ENCODE data around the gene NRDE2.

The NRDE2 gene

DNA sequence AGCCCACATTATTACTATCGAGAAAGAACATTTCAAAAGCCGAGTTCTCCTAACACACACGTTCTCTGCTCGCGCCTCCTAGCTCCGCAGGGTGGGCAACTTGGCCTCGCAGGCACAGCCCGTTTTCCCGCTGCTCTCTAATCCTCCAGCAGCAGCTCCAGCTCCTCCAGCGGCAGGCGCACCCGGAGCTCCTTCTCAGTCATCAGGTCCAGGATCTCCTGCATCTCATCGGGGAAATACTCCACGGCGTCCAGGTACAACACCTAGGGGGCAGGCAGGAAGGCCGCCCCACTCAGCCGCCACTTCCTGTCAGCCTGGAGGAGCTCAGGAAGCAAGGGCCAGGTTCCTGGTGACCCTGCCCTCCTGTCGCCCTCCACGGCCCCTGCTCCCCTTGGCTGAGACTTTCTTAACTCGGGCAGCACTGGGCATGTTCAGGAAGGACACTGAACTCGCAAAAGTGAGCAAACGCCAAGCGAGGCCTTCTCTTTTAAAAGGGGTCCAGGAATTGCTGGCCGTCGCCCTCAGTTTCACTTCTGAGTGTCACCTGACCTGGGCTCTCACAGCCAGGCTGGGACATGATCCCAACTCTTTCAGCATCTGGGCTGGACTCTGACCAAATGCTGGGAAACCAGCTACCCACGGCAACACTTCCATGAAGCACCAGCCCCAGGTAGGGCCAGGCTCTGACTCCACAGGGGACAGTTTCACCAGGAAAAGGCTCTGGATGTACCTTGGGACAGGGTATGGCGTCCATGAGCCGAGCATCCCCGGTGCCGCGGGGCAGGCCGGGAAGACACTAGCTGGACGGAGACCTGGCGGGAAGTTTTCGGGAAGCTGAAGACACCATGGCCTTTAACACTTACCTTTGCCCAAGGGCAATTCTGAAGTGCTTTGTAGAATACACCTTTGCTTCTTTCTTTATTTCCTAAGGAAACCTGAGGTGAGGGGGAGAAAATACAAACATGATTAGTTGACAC, 53.3 kb downstream of the NRDE2 start:
- no peak overlapping the region for H3K4me3 ChIP-seq (ENCODE audit: low read length)
- TF ChIP-seq, protein P1, sequence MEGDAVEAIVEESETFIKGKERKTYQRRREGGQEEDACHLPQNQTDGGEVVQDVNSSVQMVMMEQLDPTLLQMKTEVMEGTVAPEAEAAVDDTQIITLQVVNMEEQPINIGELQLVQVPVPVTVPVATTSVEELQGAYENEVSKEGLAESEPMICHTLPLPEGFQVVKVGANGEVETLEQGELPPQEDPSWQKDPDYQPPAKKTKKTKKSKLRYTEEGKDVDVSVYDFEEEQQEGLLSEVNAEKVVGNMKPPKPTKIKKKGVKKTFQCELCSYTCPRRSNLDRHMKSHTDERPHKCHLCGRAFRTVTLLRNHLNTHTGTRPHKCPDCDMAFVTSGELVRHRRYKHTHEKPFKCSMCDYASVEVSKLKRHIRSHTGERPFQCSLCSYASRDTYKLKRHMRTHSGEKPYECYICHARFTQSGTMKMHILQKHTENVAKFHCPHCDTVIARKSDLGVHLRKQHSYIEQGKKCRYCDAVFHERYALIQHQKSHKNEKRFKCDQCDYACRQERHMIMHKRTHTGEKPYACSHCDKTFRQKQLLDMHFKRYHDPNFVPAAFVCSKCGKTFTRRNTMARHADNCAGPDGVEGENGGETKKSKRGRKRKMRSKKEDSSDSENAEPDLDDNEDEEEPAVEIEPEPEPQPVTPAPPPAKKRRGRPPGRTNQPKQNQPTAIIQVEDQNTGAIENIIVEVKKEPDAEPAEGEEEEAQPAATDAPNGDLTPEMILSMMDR (conservative IDR thresholded peaks at IDR 0.05; ENCODE audit: low read depth, low read length): no peak
- DNase-seq (ENCODE audit: low read depth): no peak

DNA sequence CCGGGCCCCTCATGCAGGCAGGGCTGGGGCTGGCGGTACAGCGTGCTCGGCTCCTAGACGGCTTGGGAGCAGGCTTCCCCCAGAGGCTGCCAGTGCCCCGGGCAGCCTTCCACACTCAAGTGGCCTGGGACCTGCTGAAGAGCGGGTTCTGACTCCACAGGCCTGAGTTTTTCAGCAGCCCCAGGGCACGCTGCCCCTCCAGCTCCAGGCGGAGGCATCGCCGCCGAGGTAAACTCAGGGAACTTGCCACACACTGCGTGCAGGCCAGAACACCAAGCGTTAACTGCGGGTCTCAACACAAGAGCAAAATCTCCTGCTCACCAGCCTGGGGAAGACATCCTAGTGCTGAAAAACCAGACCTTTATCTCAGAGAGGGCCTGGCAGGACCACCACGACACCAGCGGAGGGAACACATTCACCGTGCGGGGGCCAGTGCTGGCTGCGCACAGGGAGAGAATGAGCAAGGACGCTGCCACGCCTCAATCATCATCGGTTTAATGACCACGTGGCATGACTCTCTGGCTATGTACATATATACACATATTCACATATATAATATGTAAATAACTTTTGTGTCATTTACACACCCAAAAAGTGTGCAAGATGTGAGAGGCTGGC, 54.1 kb downstream of the NRDE2 start:
- DNase-seq (ENCODE audit: low read depth): no peak
- no peak overlapping the region for H3K4me3 ChIP-seq (ENCODE audit: low read length)
- TF ChIP-seq, protein P1 (conservative IDR thresholded peaks at IDR 0.05; ENCODE audit: low read depth, low read length): no peak

DNA sequence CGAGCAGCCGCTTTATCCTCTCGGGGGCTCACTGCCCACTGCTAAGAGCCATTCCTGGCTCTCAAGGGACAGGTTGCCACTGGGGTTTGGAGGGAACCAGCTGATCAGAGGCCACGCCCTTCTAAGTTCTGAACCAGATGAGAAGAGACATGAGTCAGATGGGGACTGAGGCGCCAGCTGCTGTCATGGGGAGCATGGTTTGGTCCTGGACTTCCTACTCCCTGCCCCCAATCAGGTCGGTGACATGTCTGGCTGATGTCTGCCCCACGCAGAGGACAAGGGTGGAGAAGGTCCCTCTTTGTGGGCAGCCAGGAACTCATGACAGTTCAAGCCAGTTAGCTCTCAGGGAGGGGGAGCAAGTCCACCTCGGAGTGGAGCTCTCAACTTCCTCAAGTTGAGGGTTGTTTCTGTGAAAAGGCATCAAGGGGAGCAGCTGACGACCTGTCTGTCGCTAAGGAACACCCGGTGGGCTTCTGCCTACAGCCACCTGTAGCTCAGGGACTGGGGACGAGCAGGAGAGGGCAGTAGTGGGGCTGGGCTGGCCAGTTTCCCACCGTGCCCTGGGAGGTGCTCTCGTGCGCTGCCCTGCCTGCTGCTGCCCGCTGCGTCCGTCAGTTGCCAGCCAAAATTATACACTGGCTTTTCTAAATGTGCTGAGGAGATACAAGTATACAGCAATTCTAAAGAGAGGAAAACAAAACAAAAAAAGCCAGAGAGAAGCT, 54.9 kb downstream of the NRDE2 start:
- TF ChIP-seq, protein P1 (conservative IDR thresholded peaks at IDR 0.05; ENCODE audit: low read depth, low read length): no peak
- no peak for DNase-seq (ENCODE audit: low read depth)
- no peak overlapping the region for H3K4me3 ChIP-seq (ENCODE audit: low read length)

DNA sequence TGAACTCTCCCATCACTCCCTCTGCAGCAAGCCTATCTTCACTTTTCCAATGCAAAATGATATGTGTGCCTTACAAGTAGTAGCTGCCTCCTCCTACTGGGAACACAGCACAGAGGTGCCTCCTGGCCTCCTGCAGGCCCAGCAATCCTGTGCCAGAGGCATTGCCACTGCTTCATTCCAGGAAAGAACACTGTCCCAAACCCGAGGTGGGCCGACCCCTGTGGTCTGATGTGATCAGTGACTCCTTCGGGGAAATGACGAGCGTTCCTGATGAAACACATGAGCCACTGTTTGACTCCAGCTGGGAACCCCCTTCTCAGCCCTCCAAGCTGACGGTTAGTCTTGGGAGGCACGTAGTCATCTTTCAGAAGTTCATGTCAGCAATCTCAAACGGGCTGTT, 55.9 kb downstream of the NRDE2 start:
- DNase-seq (ENCODE audit: low read depth): no peak
- TF ChIP-seq, protein P1 (conservative IDR thresholded peaks at IDR 0.05; ENCODE audit: low read depth, low read length): no peak
- no peak overlapping the region for H3K4me3 ChIP-seq (ENCODE audit: low read length)

DNA sequence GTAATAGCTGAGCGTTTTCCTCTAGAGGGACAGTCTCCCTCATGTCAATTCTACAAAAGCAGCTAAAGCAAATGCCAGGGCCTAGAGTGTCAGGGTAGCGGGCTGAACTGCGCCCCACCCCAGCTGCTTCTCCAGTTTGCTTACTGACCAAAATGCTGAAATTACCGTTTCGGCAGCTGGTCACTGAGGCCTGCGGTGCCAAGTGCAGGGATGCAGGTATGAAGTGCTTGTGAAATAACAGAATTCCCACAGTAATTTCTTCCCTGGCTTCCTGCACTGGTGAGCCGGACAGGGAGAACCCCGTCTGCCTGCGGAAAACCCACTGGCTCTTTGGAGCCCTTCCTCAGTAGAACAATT, 56.3 kb downstream of the NRDE2 start:
- no peak overlapping the region for H3K4me3 ChIP-seq (ENCODE audit: low read length)
- TF ChIP-seq, protein P1 (conservative IDR thresholded peaks at IDR 0.05; ENCODE audit: low read depth, low read length): no peak
- no peak for DNase-seq (ENCODE audit: low read depth)

DNA sequence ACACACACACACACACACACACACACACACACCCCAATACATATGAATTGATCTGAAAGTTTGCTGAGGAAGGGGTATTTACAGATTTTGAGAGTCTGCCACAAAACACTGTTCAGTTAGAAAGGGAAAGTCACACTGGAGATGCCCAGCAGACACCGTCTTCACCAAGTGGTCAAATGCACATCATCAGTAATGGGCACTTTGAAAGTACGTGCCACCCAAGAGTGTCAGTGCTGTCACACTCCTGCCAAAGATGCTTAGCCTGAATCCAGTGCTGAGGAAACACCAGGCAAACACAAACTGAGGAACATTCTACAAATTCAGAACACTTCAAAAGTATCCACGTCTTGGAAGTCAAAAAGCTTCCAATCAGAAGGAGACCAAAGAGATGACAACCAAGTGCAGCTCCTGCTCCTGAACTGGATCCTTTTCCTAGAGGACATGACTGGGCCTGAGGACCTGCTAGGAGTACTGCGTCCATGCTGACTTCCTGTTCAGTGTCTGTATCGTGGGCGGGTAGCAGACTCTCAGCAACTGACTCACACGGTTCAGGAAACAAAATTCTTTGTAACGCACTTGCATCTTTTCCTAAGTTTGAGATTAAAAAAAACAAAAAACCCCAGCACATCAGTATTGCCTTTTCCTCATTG, 56.8 kb downstream of the NRDE2 start:
- DNase-seq (ENCODE audit: low read depth): no peak
- TF ChIP-seq, protein P1 (conservative IDR thresholded peaks at IDR 0.05; ENCODE audit: low read depth, low read length): no peak
- H3K4me3 ChIP-seq (ENCODE audit: low read length): no peak overlapping the region
